ENCODE measurements around the gene PPP1R12A.

The PPP1R12A gene

GRCh38 chr12:79859646-79860045 lies 75.3 kb downstream of the PPP1R12A start:
- no peak overlapping the region for H3K4me3 ChIP-seq (ENCODE audit: low read depth, low read length)
- no peak overlapping the region for H3K27ac ChIP-seq
- no peak overlapping the region for H2AFZ ChIP-seq
- no peak overlapping the region for H3K9ac ChIP-seq
- no peaks in the 10 kb centered on the region for H3K9me3 ChIP-seq (ENCODE audit: control insufficient read depth, low read length)
- H3K27me3 ChIP-seq (ENCODE audit: control insufficient read depth, insufficient read depth, low read length) = no peaks in the 10 kb centered on the region
- TF ChIP-seq CTCF (IDR thresholded peaks at IDR 0.05) = no peak
- peaks cover 53% of the 10 kb centered on the region for H3K79me2 ChIP-seq
- H3K4me2 ChIP-seq (ENCODE audit: low read length) = no peak overlapping the region
- H3K36me3 ChIP-seq (ENCODE audit: control insufficient read depth, insufficient read depth, low read length) = no peaks in the 10 kb centered on the region
- no peaks in the 10 kb centered on the region for H3K4me1 ChIP-seq

DNA sequence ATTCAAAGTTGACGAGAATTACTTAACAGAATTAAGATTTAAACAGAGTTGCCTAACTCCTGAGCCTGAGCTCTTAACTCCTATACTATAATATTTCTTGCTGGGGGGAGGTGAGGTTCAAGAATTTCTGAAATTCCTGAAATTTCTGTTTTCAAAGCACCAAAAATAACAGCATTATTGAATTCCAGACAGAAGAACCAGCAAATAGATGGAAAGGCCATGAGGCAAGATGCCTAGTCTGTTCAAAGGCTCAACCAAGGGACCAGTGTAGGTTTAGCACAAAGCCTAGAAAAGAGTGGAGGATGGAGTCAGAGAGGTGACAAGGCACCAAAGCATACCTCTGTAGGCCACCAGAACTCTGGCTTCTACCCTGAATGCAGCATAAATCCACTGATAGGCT lies 76.4 kb downstream of the PPP1R12A start:
- H3K79me2 ChIP-seq = peaks cover 48% of the 10 kb centered on the region
- no peaks in the 10 kb centered on the region for H3K36me3 ChIP-seq (ENCODE audit: control insufficient read depth, insufficient read depth, low read length)
- TF ChIP-seq CTCF (IDR thresholded peaks at IDR 0.05) = no peak
- no peak overlapping the region for H2AFZ ChIP-seq
- H3K9ac ChIP-seq = no peak overlapping the region
- H3K27me3 ChIP-seq (ENCODE audit: control insufficient read depth, insufficient read depth, low read length) = no peaks in the 10 kb centered on the region
- no peaks in the 10 kb centered on the region for H3K9me3 ChIP-seq (ENCODE audit: control insufficient read depth, low read length)
- H3K27ac ChIP-seq = no peak overlapping the region
- H3K4me3 ChIP-seq (ENCODE audit: low read depth, low read length) = no peak overlapping the region
- H3K4me1 ChIP-seq = no peaks in the 10 kb centered on the region
- no peak overlapping the region for H3K4me2 ChIP-seq (ENCODE audit: low read length)

DNA sequence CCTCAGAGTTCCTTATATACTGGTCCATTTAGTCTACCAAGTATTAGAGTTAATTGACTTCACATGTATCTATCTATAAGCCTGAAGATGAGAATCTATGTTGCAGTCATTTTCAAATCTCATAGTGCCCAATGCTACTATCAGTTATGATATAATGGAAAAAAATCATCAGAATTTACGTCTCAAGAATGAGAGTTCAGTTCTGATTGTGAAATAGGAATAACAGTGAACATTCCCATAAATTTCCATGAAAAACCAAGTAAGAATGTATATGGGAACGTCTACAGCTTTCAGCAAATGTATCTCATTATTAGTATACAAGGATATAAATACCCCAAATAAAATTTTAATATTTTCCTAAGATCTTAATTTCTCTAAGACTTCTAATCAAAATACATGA lies 77.2 kb downstream of the PPP1R12A start:
- Histone ChIP-seq H3K9ac (no peak overlapping the region), H3K27ac (no peak overlapping the region), H3K79me2 (peaks cover 53% of the 10 kb centered on the region), H2AFZ (no peak overlapping the region), H3K27me3 (ENCODE audit: control insufficient read depth, insufficient read depth, low read length) (no peaks in the 10 kb centered on the region), H3K9me3 (ENCODE audit: control insufficient read depth, low read length) (no peaks in the 10 kb centered on the region), H3K4me1 (no peaks in the 10 kb centered on the region), H3K4me3 (ENCODE audit: low read depth, low read length) (no peak overlapping the region), H3K4me2 (ENCODE audit: low read length) (no peak overlapping the region), H3K36me3 (ENCODE audit: control insufficient read depth, insufficient read depth, low read length) (no peaks in the 10 kb centered on the region)
- TF ChIP-seq CTCF (IDR thresholded peaks at IDR 0.05) = no peak

GRCh38 chr12:79850610-79851299 lies 84.1 kb downstream of the PPP1R12A start:
- Histone ChIP-seq H3K4me2 (ENCODE audit: low read length) (no peak overlapping the region), H3K27ac (no peak overlapping the region), H3K4me1 (no peaks in the 10 kb centered on the region), H3K9me3 (ENCODE audit: control insufficient read depth, low read length) (no peaks in the 10 kb centered on the region), H3K9ac (no peak overlapping the region), H3K79me2 (peaks cover 33% of the 10 kb centered on the region), H3K36me3 (ENCODE audit: control insufficient read depth, insufficient read depth, low read length) (no peaks in the 10 kb centered on the region), H2AFZ (no peak overlapping the region), H3K27me3 (ENCODE audit: control insufficient read depth, insufficient read depth, low read length) (no peaks in the 10 kb centered on the region), H3K4me3 (ENCODE audit: low read depth, low read length) (no peak overlapping the region)
- no peak for TF ChIP-seq CTCF (IDR thresholded peaks at IDR 0.05)

GRCh38 chr12:79848339-79848738 lies 86.6 kb downstream of the PPP1R12A start:
- no peak overlapping the region for H3K4me2 ChIP-seq (ENCODE audit: low read length)
- no peaks in the 10 kb centered on the region for H3K4me1 ChIP-seq
- TF ChIP-seq CTCF (IDR thresholded peaks at IDR 0.05) = no peak
- H3K36me3 ChIP-seq (ENCODE audit: control insufficient read depth, insufficient read depth, low read length) = no peaks in the 10 kb centered on the region
- no peak overlapping the region for H2AFZ ChIP-seq
- peaks cover 22% of the 10 kb centered on the region for H3K79me2 ChIP-seq
- no peaks in the 10 kb centered on the region for H3K27me3 ChIP-seq (ENCODE audit: control insufficient read depth, insufficient read depth, low read length)
- no peaks in the 10 kb centered on the region for H3K9me3 ChIP-seq (ENCODE audit: control insufficient read depth, low read length)
- H3K4me3 ChIP-seq (ENCODE audit: low read depth, low read length) = no peak overlapping the region
- no peak overlapping the region for H3K9ac ChIP-seq
- no peak overlapping the region for H3K27ac ChIP-seq
